GM18505 (cell line): ENCODE measurements around the gene SNAPC4.

Experiments used
- ATAC-seq: cut with Tn5 transposase; IDR thresholded peaks from one replicate; pipeline ENCODE4 v1.9.1; 2021; ENCODE audit not compliant: unreplicated experiment
- POLR2A ChIP-seq: IDR thresholded peaks from 4 replicates; pipeline ENCODE4 v1.6.1; 2011; ENCODE audit warnings: borderline replicate concordance; ENCODE audit not compliant: insufficient read depth, insufficient read length; ENCODE audit errors: extremely low read depth

The SNAPC4 gene

DNA sequence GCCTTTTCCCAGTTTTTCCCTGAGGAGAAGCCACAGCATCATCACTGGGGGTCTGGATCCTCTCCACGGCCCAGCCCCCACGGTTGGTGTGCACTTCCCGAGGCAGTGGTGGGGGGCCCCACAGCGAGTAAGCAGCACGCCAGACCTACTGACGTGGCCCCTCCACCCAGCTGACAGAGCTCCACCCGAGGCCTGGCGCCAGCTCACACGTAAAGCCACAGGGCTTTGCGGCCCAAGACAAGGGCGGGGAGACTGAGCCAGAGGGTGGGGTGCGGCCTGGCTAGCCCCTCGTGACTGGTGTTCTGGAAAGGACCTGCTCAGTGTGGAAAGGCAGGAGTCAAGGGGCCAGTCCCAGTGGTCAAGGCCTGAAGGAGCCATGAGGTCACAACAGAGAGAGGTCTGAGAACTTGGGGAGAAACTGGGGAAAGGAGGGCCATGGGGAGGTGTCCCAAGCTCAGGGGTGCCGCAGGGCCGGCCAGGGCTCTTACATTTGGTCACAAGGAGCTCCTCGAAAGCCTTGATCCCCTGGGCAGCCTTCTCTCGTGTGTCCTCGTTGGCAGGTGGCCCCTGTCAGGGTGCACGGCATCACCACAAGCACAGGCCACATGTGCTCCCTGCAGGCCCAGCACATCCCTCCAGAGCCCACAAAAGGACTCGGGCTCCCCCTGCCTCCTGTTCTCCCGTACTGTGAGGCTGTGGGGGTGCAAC is 5.5 kb downstream of the SNAPC4 start:
- ATAC-seq, result no peak

DNA sequence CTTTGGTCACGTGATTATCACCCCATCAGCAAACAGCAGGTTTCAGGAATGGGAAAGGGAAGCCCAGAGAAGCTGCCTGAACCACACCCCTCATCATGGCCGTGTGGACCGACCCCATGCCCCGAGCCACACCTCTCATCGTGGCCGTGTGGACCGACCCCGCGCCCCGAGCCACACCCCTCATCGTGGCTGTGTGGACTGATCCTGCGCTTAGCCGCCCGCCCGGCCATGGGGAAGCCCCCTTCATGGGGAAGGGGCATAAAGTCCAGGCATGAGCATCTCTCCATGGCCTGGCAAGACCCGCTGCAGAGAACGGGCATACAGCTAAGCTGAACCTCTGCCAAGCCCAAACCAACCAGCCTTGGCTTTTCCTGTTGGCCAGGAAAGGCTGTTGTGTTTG is 6.4 kb downstream of the SNAPC4 start:
- no peak for TF ChIP-seq POLR2A
- no peak for ATAC-seq

More for the DNA sequence above, 5.5 kb downstream of the SNAPC4 start:
- TF ChIP-seq POLR2A, result no peak

- no peak for TF ChIP-seq POLR2A
- no peak for ATAC-seq
Observed at GRCh38 chr9:136392538-136393449, 7.2 kb downstream of the SNAPC4 start.

DNA sequence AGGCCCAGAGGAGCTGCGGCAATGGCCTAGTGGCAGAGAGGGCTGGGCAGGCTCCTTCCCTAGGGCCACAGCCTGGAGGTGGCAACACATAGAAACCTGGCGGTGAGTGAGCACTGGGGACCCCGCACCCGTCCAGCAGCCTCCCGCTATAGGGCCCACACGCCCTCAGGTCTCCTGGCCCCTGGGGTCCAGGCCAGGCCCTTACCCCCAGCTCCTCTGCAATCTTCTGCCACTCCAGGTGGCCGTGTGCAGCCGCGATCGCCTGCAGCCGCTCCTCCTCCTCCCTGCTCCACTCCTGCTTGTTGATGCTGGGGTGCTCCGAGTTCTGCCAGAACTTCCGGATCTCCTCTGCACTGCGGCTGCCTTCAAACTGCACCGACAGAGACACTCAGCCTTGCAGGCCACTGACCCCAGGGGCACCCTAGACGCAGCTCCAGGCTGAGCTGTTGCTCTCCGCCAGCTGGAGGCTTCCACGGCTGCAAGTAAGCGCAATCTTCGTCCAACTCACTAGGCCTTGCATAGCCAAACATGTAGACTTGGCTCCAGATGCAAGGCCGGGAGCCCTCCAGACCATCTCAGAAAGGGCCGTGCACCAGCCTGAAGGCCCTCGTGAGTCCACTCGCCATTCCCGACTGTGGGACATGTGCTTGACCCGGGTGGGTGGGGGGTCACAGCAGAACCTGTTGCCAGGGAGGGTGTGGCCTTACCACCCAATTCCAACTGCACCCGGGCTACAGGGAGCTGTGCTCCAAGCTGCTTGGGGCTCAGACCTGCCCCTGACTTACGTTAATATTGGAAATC is 8.0 kb downstream of the SNAPC4 start:
- ATAC-seq, result no peak

GRCh38 chr9:136389396-136389795 is 10.6 kb downstream of the SNAPC4 start:
- no peak for ATAC-seq
- TF ChIP-seq POLR2A, result no peak

More for the DNA sequence above, 8.0 kb downstream of the SNAPC4 start:
- TF ChIP-seq POLR2A, result no peak

GRCh38 chr9:136387217-136387616 is 12.8 kb downstream of the SNAPC4 start:
- no peak for TF ChIP-seq POLR2A
- ATAC-seq, result no peak

DNA sequence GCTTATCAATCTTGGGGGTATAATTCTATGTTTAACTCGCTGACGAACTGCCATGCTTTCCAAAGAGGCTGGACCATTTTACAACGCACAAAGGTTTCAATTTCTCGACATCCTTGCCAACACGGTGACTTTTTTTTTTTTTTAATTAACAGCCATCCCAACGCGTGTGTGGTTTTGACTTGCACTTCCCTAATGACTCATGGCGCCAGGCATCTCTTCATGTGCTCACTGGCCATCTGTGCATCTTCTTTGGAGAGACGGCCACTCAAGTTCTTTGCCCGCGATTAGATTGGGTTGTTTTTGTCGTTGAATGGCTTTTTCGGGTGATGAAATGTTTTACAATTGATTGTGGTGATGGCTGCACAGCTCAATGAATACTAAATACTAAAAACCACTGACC is 14.0 kb downstream of the SNAPC4 start:
- TF ChIP-seq POLR2A, result no peak
- no peak for ATAC-seq

GRCh38 chr9:136385015-136385414 is 15.0 kb downstream of the SNAPC4 start:
- ATAC-seq, result no peak
- no peak for TF ChIP-seq POLR2A

DNA sequence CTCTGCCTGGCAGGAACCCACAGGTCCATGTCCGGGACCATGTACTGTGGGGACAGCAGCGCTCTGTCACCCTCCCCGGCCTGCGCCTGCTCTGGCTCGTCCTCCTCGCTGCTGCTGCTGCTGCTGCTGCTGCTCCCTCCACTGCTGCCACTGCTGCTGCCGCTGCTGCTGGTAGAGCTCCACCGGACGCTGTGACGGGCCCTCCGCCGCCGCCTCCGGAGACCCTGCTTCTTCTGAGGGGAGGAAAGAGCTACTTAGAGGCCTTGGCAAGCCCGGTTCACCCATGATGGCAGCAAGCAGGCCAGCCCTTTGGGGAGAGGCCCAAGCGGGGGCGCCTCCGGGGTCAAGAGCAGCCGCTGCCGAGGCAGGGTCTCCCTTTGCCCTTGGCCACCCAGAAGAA is 16.5 kb downstream of the SNAPC4 start:
- no peak for TF ChIP-seq POLR2A
- ATAC-seq, result no peak

DNA sequence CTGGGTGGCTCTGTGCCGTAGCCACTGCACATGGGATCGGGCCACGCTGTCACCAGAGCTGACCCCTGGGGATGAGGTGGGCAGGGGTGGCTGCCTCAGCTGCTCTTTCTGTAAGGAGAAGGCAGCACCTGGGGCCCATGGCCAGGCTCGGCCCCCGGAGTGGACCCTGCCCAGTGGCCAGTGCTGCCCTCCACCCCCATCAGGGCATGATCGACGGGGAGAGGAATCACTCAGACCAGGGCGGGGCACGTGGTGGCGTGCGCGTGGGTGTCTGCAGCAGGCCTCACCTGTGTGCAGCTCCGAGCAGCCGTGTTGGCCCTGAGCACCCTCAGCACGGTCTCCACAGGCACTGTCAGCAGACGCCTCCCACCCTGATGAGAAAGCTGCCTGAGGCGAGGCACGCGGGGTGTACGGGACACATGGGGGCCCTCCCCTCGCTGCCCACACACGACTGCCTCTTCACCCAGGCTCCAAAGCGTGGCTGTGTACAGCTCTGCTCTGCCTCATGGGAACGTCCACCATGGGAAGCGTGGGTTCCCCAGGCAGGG is 17.9 kb downstream of the SNAPC4 start:
- no peak for ATAC-seq
- TF ChIP-seq POLR2A, result no peak

- TF ChIP-seq POLR2A, result no peak
- ATAC-seq, result no peak
Observed at GRCh38 chr9:136381311-136381710, 18.7 kb downstream of the SNAPC4 start.

GRCh38 chr9:136380381-136380780 is 19.6 kb downstream of the SNAPC4 start:
- TF ChIP-seq POLR2A, result no peak
- ATAC-seq, result no peak

DNA sequence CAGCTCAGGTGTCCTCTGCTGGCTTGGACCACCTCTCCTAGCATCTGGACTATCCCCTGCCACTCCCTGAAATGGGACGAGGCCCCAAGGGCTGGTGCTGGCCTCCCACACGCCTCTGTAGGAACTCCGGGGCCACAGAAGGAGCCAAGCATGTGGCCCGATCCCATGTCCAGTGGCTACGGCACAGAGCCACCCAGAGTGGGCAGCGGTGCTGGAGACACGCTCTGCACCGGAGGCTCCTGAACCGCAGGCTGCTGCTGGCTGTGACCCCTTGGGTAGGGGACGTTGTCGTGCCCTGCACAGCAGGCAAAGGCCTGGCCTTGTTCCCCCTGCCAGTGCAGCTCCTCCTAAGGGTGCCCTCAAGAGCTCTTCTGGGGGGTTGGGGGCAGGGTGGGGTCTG is 20.1 kb downstream of the SNAPC4 start:
- ATAC-seq, result no peak
- TF ChIP-seq POLR2A, result no peak
